ENCODE data around the gene PARD3B. TPM values are rescaled to one million over a fixed set of nuclear protein-coding genes. Genes with fewer than 3 reads are reported as not detected.

The PARD3B gene
- total RNA-seq, 1 donor from 2014 or later, result 9.5 TPM

- no peak for DNase-seq (ENCODE audit: low spot score)
- intact Hi-C loops (cut with DNase I), result no loop called here
Observed at GRCh38 chr2:204898928-204899640, 353.8 kb downstream of the PARD3B start.

GRCh38 chr2:204899983-204900382 is 354.7 kb downstream of the PARD3B start:
- intact Hi-C loops (cut with DNase I), result no loop called here
- DNase-seq (ENCODE audit: low spot score), result no peak

GRCh38 chr2:204900487-204900886 is 355.2 kb downstream of the PARD3B start:
- intact Hi-C loops (cut with DNase I), result no loop called here
- no peak for DNase-seq (ENCODE audit: low spot score)

GRCh38 chr2:204900910-204901309 is 355.6 kb downstream of the PARD3B start:
- DNase-seq (ENCODE audit: low spot score), result no peak
- intact Hi-C loops (cut with DNase I), result no loop called here

GRCh38 chr2:204901591-204901990 is 356.3 kb downstream of the PARD3B start:
- intact Hi-C loops (cut with DNase I), result no loop called here
- DNase-seq (ENCODE audit: low spot score), result no peak

- intact Hi-C loops (cut with DNase I), result no loop called here
- DNase-seq (ENCODE audit: low spot score), result no peak
Observed at GRCh38 chr2:204909791-204910190, 364.5 kb downstream of the PARD3B start.

GRCh38 chr2:204913312-204913711 is 368.0 kb downstream of the PARD3B start:
- no peak for DNase-seq (ENCODE audit: low spot score)
- intact Hi-C loops (cut with DNase I), result no loop called here

- intact Hi-C loops (cut with DNase I), result no loop called here
Observed at GRCh38 chr2:204913854-204914464, 368.7 kb downstream of the PARD3B start.

GRCh38 chr2:204914708-204915107 is 369.4 kb downstream of the PARD3B start:
- no peak for DNase-seq (ENCODE audit: low spot score)
- intact Hi-C loops (cut with DNase I), result no loop called here

More at GRCh38 chr2:204913854-204914464, 368.7 kb downstream of the PARD3B start:
- DNase-seq (ENCODE audit: low spot score), result no peak

- DNase-seq (ENCODE audit: low spot score), result no peak
- intact Hi-C loops (cut with DNase I), result no loop called here
Observed at GRCh38 chr2:204917089-204917701, 371.9 kb downstream of the PARD3B start.

GRCh38 chr2:204920776-204921175 is 375.5 kb downstream of the PARD3B start:
- DNase-seq (ENCODE audit: low spot score), result no peak
- intact Hi-C loops (cut with DNase I), result no loop called here

GRCh38 chr2:204923957-204924356 is 378.7 kb downstream of the PARD3B start:
- DNase-seq (ENCODE audit: low spot score), result no peak
- intact Hi-C loops (cut with DNase I), result no loop called here

- intact Hi-C loops (cut with DNase I), result no loop called here
Observed at GRCh38 chr2:204931562-204931961, 386.3 kb downstream of the PARD3B start.

GRCh38 chr2:204933735-204934374 is 388.6 kb downstream of the PARD3B start:
- no peak for DNase-seq (ENCODE audit: low spot score)
- intact Hi-C loops (cut with DNase I), result no loop called here

More at GRCh38 chr2:204931562-204931961, 386.3 kb downstream of the PARD3B start:
- no peak for DNase-seq (ENCODE audit: low spot score)

GRCh38 chr2:204944927-204945326 is 399.7 kb downstream of the PARD3B start:
- intact Hi-C loops (cut with DNase I), result no loop called here
- no peak for DNase-seq (ENCODE audit: low spot score)

- no peak for DNase-seq (ENCODE audit: low spot score)
- intact Hi-C loops (cut with DNase I), result no loop called here
Observed at GRCh38 chr2:204945376-204945775, 400.1 kb downstream of the PARD3B start.

- intact Hi-C loops (cut with DNase I), result no loop called here
- no peak for DNase-seq (ENCODE audit: low spot score)
Observed at GRCh38 chr2:204946892-204947291, 401.6 kb downstream of the PARD3B start.

GRCh38 chr2:204947405-204947804 is 402.1 kb downstream of the PARD3B start:
- DNase-seq (ENCODE audit: low spot score), result no peak

GRCh38 chr2:204948024-204948763 is 402.9 kb downstream of the PARD3B start:
- DNase-seq (ENCODE audit: low spot score), result no peak
- intact Hi-C loops (cut with DNase I), result no loop called here

More at GRCh38 chr2:204947405-204947804, 402.1 kb downstream of the PARD3B start:
- intact Hi-C loops (cut with DNase I), result no loop called here

GRCh38 chr2:204948822-204949221 is 403.5 kb downstream of the PARD3B start:
- intact Hi-C loops (cut with DNase I), result no loop called here
- DNase-seq (ENCODE audit: low spot score), result no peak
